K562 (cell line): Measurements from ENCODE around the gene GIMAP1. TPM values are rescaled to one million over a fixed set of nuclear protein-coding genes. Genes with fewer than 3 reads are reported as not detected.

Experiments used
- ATAC-seq: fragments of 200-7000 bp; cut with Tn5 transposase; 3 replicates; pipeline ENCODE4 v1.9.1; 2020; ENCODE audit warnings: moderate library complexity
- BruUV-seq: library from RNA; stranded (reverse); fragments of 400-500 nt; replicated peaks from 2 replicates; lab custom pipeline; 2021; lab: Mats Ljungman, UMichigan
- CTCF ChIA-PET: fragments of 300-600 bp; formaldehyde crosslinking; extraction: SDS; loops from one replicate; lab custom pipeline; 2021; ENCODE audit warnings: low intra/inter-chr PET ratio; lab: Yijun Ruan, JAX
- POLR2A ChIA-PET: fragments of 300-600, 350-650 bp; sonication (Branson Sonifier 250); formaldehyde crosslinking; extraction: SDS; loops from one replicate; lab custom pipeline; 2021; ENCODE audit warnings: antibody characterized with exemption, inconsistent platforms; lab: Yijun Ruan, JAX
- DNase-seq, 4 experiments: peaks; one replicate each; pipeline versions ENCODE4 v3.0.0 to v3.0.0-alpha.2; 2011 to 2018; ENCODE audit warnings: low spot score in 3 of 4, mixed read lengths in 3 of 4; ENCODE audit errors: extremely low read depth in 1 of 4
- FAIRE-seq: peaks from 2 replicates; lab custom pipeline; 2011; peaks lifted over from hg19 to GRCh38; lab: Jason Lieb, UNC
- H2AFZ ChIP-seq: 2 replicates; pipeline ENCODE4 v1.6.0; 2011; ENCODE audit warnings: low read depth, low read length, control low read depth, inconsistent platforms
- H3K27ac ChIP-seq: fragments of 200-600 bp; 3 replicates; pipeline ENCODE4 v1.8.0; 2011; ENCODE audit warnings: low read depth, mild to moderate bottlenecking, control low read depth, inconsistent platforms, low read length, moderate library complexity, mixed read lengths; ENCODE audit errors: extremely low read depth
- H3K27me3 ChIP-seq, 2 experiments: fragments of 300-600 bp in 1 of 2; 2 replicates in 1 of 2; 3 replicates in 1 of 2; pipeline versions ENCODE4 v1.6.0 to v1.8.0; 2011; ENCODE audit warnings: inconsistent platforms in 2 of 2, low read length in 2 of 2, mild to moderate bottlenecking in 1 of 2, mixed read lengths in 1 of 2, moderate library complexity in 1 of 2; ENCODE audit not compliant: control insufficient read depth in 2 of 2, insufficient read depth in 2 of 2
- H3K36me3 ChIP-seq: fragments of 300-600 bp; 3 replicates; pipeline ENCODE4 v1.8.0; 2011; ENCODE audit warnings: mild to moderate bottlenecking, low read length, inconsistent platforms; ENCODE audit not compliant: control insufficient read depth, insufficient read depth
- H3K4me1 ChIP-seq, 2 experiments: fragments of 200-600 bp in 1 of 2; replicated peaks in 1 of 2; 2 replicates in 1 of 2; 3 replicates in 1 of 2; pipeline versions ENCODE4 v1.5.1 to v1.8.0; 2011; ENCODE audit warnings: inconsistent platforms in 2 of 2, low read length in 2 of 2, mild to moderate bottlenecking in 1 of 2, mixed read lengths in 1 of 2, moderate library complexity in 1 of 2; ENCODE audit not compliant: control insufficient read depth in 2 of 2, insufficient read depth in 2 of 2
- H3K4me2 ChIP-seq: 2 replicates; pipeline ENCODE4 v1.6.1; 2011; ENCODE audit warnings: low read length, control low read depth, inconsistent platforms, mixed read lengths; ENCODE audit not compliant: insufficient read depth
- H3K4me3 ChIP-seq: fragments of 200-600 bp; sonication (generic), shearing (Covaris generic); 2 replicates; pipeline ENCODE4 v1.5.1; 2016; ENCODE audit warnings: control low read depth, inconsistent platforms
- H3K79me2 ChIP-seq: fragments of 200-600 bp; 3 replicates; pipeline ENCODE4 v1.8.0; 2011; ENCODE audit warnings: low read length, inconsistent platforms; ENCODE audit not compliant: control insufficient read depth, insufficient read depth
- H3K9ac ChIP-seq, 2 experiments: 2 replicates each; pipeline versions ENCODE4 v1.6.0 to v1.6.1; 2011; ENCODE audit warnings: low read depth in 2 of 2, low read length in 2 of 2, control low read depth in 1 of 2, inconsistent platforms in 1 of 2, mild to moderate bottlenecking in 1 of 2, mixed read lengths in 1 of 2; ENCODE audit not compliant: insufficient read depth in 1 of 2
- H3K9me1 ChIP-seq: one replicate; pipeline ENCODE4 v1.6.0; 2011; ENCODE audit warnings: inconsistent platforms, mild to moderate bottlenecking, low read length, moderate library complexity; ENCODE audit not compliant: control insufficient read depth, insufficient read depth
- H3K9me3 ChIP-seq: replicated peaks from 2 replicates; pipeline ENCODE4 v1.5.1; 2011; ENCODE audit warnings: low read depth, low read length, inconsistent platforms; ENCODE audit not compliant: control insufficient read depth, insufficient read depth
- H4K20me1 ChIP-seq: replicated peaks from 2 replicates; pipeline ENCODE4 v1.6.1; 2011; ENCODE audit warnings: low read length, inconsistent platforms, mixed read lengths; ENCODE audit not compliant: control insufficient read depth, insufficient read depth
- ATF3 ChIP-seq, 2 experiments: fragments of 450-650 bp in 1 of 2; sonication (generic) in 1 of 2; formaldehyde crosslinking in 1 of 2; IDR thresholded peaks in 1 of 2; conservative IDR thresholded peaks in 1 of 2; 2 replicates each; pipeline versions ENCODE4 v1.6.1 to v1.8.1; 2016 to 2023; ENCODE audit warnings: mild to moderate bottlenecking in 2 of 2, moderate library complexity in 2 of 2, inconsistent platforms in 1 of 2, missing genetic modification reagents in 1 of 2
- HDAC6 ChIP-seq: IDR thresholded peaks from 2 replicates; pipeline ENCODE4 v1.6.1; 2012; ENCODE audit warnings: low read depth, mild to moderate bottlenecking, control low read depth, inconsistent platforms, low read length, moderate library complexity
- SRF ChIP-seq, 2 experiments: fragments of 250-450, 450-650 bp in 1 of 2; sonication (Bioruptor Pico) in 1 of 2; sonication (generic) in 1 of 2; formaldehyde crosslinking; IDR thresholded peaks; 2 replicates each; pipeline versions ENCODE4 v1.5.0 to v1.5.1; 2020 to 2022; ENCODE audit warnings: mild to moderate bottlenecking in 1 of 2, missing genetic modification reagents in 1 of 2
- ZBTB43 ChIP-seq: sonication (generic); formaldehyde crosslinking; IDR thresholded peaks from 2 replicates; pipeline ENCODE4 v1.8.0; 2023; ENCODE audit warnings: mild to moderate bottlenecking, missing genetic modification reagents
- ZNF324 ChIP-seq: fragments of 250-450 bp; sonication (Bioruptor Pico); IDR thresholded peaks from 2 replicates; pipeline ENCODE4 v1.4.0; 2020; ENCODE audit warnings: mild to moderate bottlenecking
- ZNF449 ChIP-seq: fragments of 250-450 bp; sonication (Bioruptor Pico); IDR thresholded peaks from 2 replicates; pipeline ENCODE4 v1.8.0; 2022; ENCODE audit warnings: moderate library complexity, mild to moderate bottlenecking, inconsistent platforms
- ZNF740 ChIP-seq, 3 experiments: fragments of 200-800 bp in 1 of 3; sonication (Bioruptor generic) in 1 of 3; sonication (generic) in 1 of 3; formaldehyde crosslinking in 1 of 3; IDR thresholded peaks; 2 replicates each; pipeline versions ENCODE4 v1.6.1 to v1.8.0; 2016 to 2022; ENCODE audit warnings: mild to moderate bottlenecking in 2 of 3, missing compliant biosample characterization in 2 of 3, missing genetic modification characterization in 2 of 3, missing genetic modification reagents in 1 of 3
- WGBS: fragments of 100-300 bp; shearing (Covaris generic); methylation state at CpG from one replicate; pipeline ENCODE4 v1.1.6; 2016; ENCODE audit warnings: low coverage, mixed read lengths; ENCODE audit not compliant: insufficient coverage; ENCODE audit errors: missing lambda C conversion rate; 5-methylcytosine and 5-hydroxymethylcytosine counted together
- in situ Hi-C: fragments of 300-500 bp; cut with MboI; formaldehyde crosslinking; loops from 4 replicates; pipeline ENCODE4 v1.15.0; 2018; ENCODE audit warnings: inconsistent platforms, mixed read lengths
- intact Hi-C: fragments of 100-400 bp; cut with micrococcal nuclease; formaldehyde crosslinking; loops from 2 replicates; pipeline ENCODE4 v1.14.2; 2022
- polyA plus RNA-seq, 8 experiments: library from polyadenylated mRNA; depleted of rRNA in 4 of 8; stranded (reverse) in 5 of 8; unstranded in 3 of 8; fragments of >200 nt; fragmentation: Nextera tagmentation in 2 of 8; fragmentation: Illumina TruSeq in 1 of 8; extraction: Ambion mirVana in 2 of 8; extraction: Trizol in 1 of 8; gene quantifications; 2 replicates each; pipeline versions ENCODE4 v1.2.1 to v1.2.3, GENCODE V29; 2011 to 2014; ENCODE audit warnings: inconsistent platforms in 1 of 8, missing spikeins in 1 of 8
- total RNA-seq, 7 experiments: library from RNA; depleted of rRNA in 6 of 7; stranded (reverse); fragments of >200 nt in 6 of 7; fragmentation: Illumina TruSeq in 2 of 7; extraction: Trizol in 2 of 7; gene quantifications; 2 replicates each; pipeline versions ENCODE4 v1.2.1 to v1.2.3, GENCODE V29; 2011 to 2021; ENCODE audit warnings: low replicate concordance in 1 of 7

GIMAP1 gene
- total and polyA plus RNA-seq, 9 of the 15 experiments (the other 6 are each of a cell fraction or from before 2014, with no cell fraction given) = 0.04 to 0.13 TPM; not detected in 7

- no TSS peak for BruUV-seq
- ChIA-PET CTCF (no interaction called here), POLR2A (interaction anchor here (0.6 kb wide), 1 partner anchor 30 kb away, joined by 3 read pairs; no protein-coding TSS in a partner anchor)
- DNase-seq (no peak), FAIRE-seq (no peak), ATAC-seq (no peak)
- TF ChIP-seq SRF (CRISPR knock-in tag; IDR thresholded peaks at IDR 0.05) (no peak), ZNF449 (CRISPR knock-in tag) (no peak), ZBTB43 (no peak), ZNF324 (no peak), HDAC6 (no peak), ATF3 (IDR thresholded peaks at IDR 0.05) (0 out of 2 replicates have a peak, but pooled peaks have one; percentile 8), ATF3 (CRISPR knock-in tag; conservative IDR thresholded peaks at IDR 0.05) (no peak), ZNF740 (CRISPR knock-in tag; IDR thresholded peaks at IDR 0.05) (no peak), ZNF740 (tag; IDR thresholded peaks at IDR 0.05) (no peak)
- H3K79me2 ChIP-seq = no peaks in the 10 kb centered on the region
- H3K4me3 ChIP-seq = no peak overlapping the region
- H3K4me2 ChIP-seq = no peak overlapping the region
- H3K9me1 ChIP-seq = no peaks in the 10 kb centered on the region
- 1% methylated on average over 3 of the region's 3 CpGs for WGBS
- no peak overlapping the region for H3K9ac ChIP-seq
- no peaks in the 10 kb centered on the region for H3K9me3 ChIP-seq
- in situ Hi-C loops (no loop called here), intact Hi-C loops (no loop called here)
- H3K27me3 ChIP-seq = peaks cover 3 to 5% of the 10 kb centered on the region in 2 experiments; a peak in 2 of 5 replicates
- no peaks in the 10 kb centered on the region for H3K4me1 ChIP-seq
- H3K36me3 ChIP-seq = no peaks in the 10 kb centered on the region
- H4K20me1 ChIP-seq = no peaks in the 10 kb centered on the region
- no peak overlapping the region for H2AFZ ChIP-seq
- no peak overlapping the region for H3K27ac ChIP-seq
Measured at GRCh38 chr7:150727381-150727780, 11.0 kb downstream of the GIMAP1 start.
